Left cardiac atrium (tissue), 4 donors: ENCODE data around the gene DCTN3. TPM values are rescaled to one million over a fixed set of nuclear protein-coding genes. Genes with fewer than 3 reads are reported as not detected.

Experiments used
- ATAC-seq, 2 donors: fragments of 200-7000 bp; cut with Tn5 transposase; one replicate each; pipeline ENCODE4 v1.9.1; 2020; ENCODE audit warnings: mild to moderate bottlenecking in 2 of 2, moderate library complexity in 2 of 2
- DNase-seq: peaks from one replicate; pipeline ENCODE4 v3.0.0-alpha.2; 2020
- intact Hi-C, 2 donors: fragments of 100-400 bp; cut with DNase I; formaldehyde crosslinking; loops; one replicate each; pipeline versions ENCODE4 v1.14.1 to v1.15.1; 2022 to 2023
- total RNA-seq, 2 donors: library from RNA; stranded (reverse); fragmentation: NEBNext Ultra II Directional; extraction: Animal tissue kit (Norgen Biotek cat#: 25700); gene quantifications; one replicate each; pipeline ENCODE4 v1.2.1, GENCODE V29; 2021
- donor health status: DM: no; HTN: yes; CAD: no.
- donor health status: DM: no; HTN: yes; CAD: no; lungs with severe emphysema.
- donor health status: DM: yes; HTN: yes; CAD: no.
- donor health status: Dilated cardiomyopathy.

DCTN3 gene
- total RNA-seq, 2 donors from 2014 or later: 93.6 to 109 TPM

GRCh38 chr9:34566972-34567371 is 53.3 kb downstream of the DCTN3 start:
- ATAC-seq (peak; percentile 43 to 68), DNase-seq (no peak)
- intact Hi-C loops: no loop called here

- ATAC-seq (no peak), DNase-seq (no peak)
- intact Hi-C loops: no loop called here
Measured at GRCh38 chr9:34566322-34566721, 54.0 kb downstream of the DCTN3 start.

- intact Hi-C loops: no loop called here
- DNase-seq: no peak
Measured at GRCh38 chr9:34565856-34566255, 54.4 kb downstream of the DCTN3 start.

DNA sequence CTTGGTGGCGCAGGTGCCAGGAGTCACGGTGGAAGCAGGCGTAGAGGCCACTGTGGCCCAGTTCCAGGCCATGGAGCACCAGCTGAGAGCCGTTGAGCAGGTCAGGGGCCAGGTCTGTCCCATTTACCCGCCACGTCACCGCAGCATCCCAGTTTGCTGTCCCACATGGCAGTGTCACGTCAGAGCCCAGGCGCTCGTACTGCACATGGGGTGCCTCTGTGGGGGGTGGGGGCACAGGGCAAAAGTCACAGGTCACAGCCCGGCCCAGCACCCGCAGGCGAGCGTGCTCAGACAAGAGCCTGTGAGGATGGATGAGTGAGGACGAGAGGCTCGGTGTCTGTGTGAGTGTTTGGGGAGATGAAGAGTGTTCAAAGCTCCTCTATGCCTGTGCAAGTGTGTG is 55.7 kb downstream of the DCTN3 start:
- intact Hi-C loops: no loop called here
- ATAC-seq (no peak), DNase-seq (no peak)

More at GRCh38 chr9:34565856-34566255, 54.4 kb downstream of the DCTN3 start:
- ATAC-seq: no peak

Other genes starting within 250 kb of the DCTN3 start
- 1 to 10 TPM; 5.5 to 6.0 TPM for gene MYORG, start 243.6 kb downstream of the DCTN3 start, total RNA-seq
- gene FAM219A, start 161.9 kb downstream of the DCTN3 start, total RNA-seq: 10 to 100 TPM; 22.7 to 27.9 TPM
- under 1 TPM in 1 of 2 donors, not detected in 1; 0.29 TPM for gene DNAI1, start 161.7 kb downstream of the DCTN3 start, total RNA-seq
- gene ENHO, start 97.5 kb downstream of the DCTN3 start, total RNA-seq: under 1 TPM; 0.56 to 0.60 TPM
- 10 to 100 TPM; 21.3 to 45.3 TPM for gene CNTFR, start 30.8 kb downstream of the DCTN3 start, total RNA-seq
- 10 to 100 TPM; 20.8 to 27.8 TPM for gene RPP25L, start 8.4 kb downstream of the DCTN3 start, total RNA-seq
- not detected for gene ARID3C, start 8.6 kb upstream of the DCTN3 start, total RNA-seq
- 10 to 100 TPM; 31.8 to 33.3 TPM for gene SIGMAR1, start 17.3 kb upstream of the DCTN3 start, total RNA-seq
- gene GALT, start 26.2 kb upstream of the DCTN3 start, total RNA-seq: 10 to 100 TPM; 36.9 to 37.9 TPM
- gene IL11RA, start 31.7 kb upstream of the DCTN3 start, total RNA-seq: 10 to 100 TPM; 38.3 to 51.0 TPM
- not detected for gene CCL27, start 42.2 kb upstream of the DCTN3 start, total RNA-seq
- gene CCL19, start 70.8 kb upstream of the DCTN3 start, total RNA-seq: 10 to 100 TPM in 1 of 2 donors, 1 to 10 TPM in 1; 8.0 to 13.4 TPM
- 10 to 100 TPM; 19.0 to 65.3 TPM for gene CCL21, start 89.6 kb upstream of the DCTN3 start, total RNA-seq